BLaER1 (cell line): ENCODE results near the gene HMGB2.
A peak's percentile ranks its signal among the peaks of the same experiment; 100 is the strongest.

Experiments used
- H3K27ac ChIP-seq: shearing (Covaris generic); formaldehyde crosslinking; 2 replicates; pipeline ENCODE4 v1.8.1; 2022
- H3K27me3 ChIP-seq: shearing (Covaris generic); formaldehyde crosslinking; 2 replicates; pipeline ENCODE4 v1.8.1; 2022
- H3K36me3 ChIP-seq: shearing (Covaris generic); formaldehyde crosslinking; 2 replicates; pipeline ENCODE4 v1.8.1; 2022
- H3K4me1 ChIP-seq: shearing (Covaris generic); formaldehyde crosslinking; 2 replicates; pipeline ENCODE4 v1.8.1; 2022
- H3K4me2 ChIP-seq: shearing (Covaris generic); formaldehyde crosslinking; 2 replicates; pipeline ENCODE4 v1.8.1; 2022
- H3K4me3 ChIP-seq: shearing (Covaris generic); formaldehyde crosslinking; 2 replicates; pipeline ENCODE4 v1.8.1; 2022
- H3K9ac ChIP-seq: shearing (Covaris generic); formaldehyde crosslinking; 2 replicates; pipeline ENCODE4 v1.8.1; 2022
- H3K9me3 ChIP-seq: shearing (Covaris generic); formaldehyde crosslinking; 2 replicates; pipeline ENCODE4 v1.8.1; 2022
- H4K20me1 ChIP-seq: shearing (Covaris generic); formaldehyde crosslinking; 2 replicates; pipeline ENCODE4 v1.8.1; 2022
- Cebpa-rat ChIP-seq: shearing (Covaris generic); IDR thresholded peaks from 2 replicates; pipeline ENCODE4 v1.8.1; 2022

HMGB2 gene

DNA sequence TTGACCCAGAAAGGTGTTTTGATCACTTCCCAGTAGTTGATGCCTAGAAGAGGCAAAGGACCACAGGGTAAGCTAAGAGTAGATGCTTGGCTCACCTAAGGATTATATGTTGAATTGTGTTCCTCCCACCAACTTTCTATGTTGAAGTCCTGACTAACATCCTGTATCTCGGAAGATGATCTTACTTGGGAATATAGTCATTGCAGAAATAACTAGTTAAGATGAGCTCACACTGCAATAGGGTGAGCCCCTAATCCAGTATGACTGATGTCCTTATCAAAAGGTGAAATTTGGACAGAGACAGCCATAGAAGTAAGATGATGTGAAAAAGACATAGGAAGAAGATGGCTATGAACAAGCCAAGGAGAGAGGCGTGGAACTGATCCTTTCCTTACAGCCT lies 3.3 kb upstream of the HMGB2 start:
- no peaks in the 10 kb centered on the region for H3K27me3 ChIP-seq
- no peak overlapping the region for H3K4me3 ChIP-seq
- H3K9me3 ChIP-seq = no peaks in the 10 kb centered on the region
- peaks cover 11% of the 10 kb centered on the region for H4K20me1 ChIP-seq
- TF ChIP-seq Cebpa-rat = no peak
- H3K36me3 ChIP-seq = peaks cover 8% of the 10 kb centered on the region; the same call in 1 of the 2 replicates
- H3K9ac ChIP-seq = no peak overlapping the region
- H3K4me1 ChIP-seq = peaks cover 23% of the 10 kb centered on the region
- H3K4me2 ChIP-seq = no peak overlapping the region
- no peak overlapping the region for H3K27ac ChIP-seq

DNA sequence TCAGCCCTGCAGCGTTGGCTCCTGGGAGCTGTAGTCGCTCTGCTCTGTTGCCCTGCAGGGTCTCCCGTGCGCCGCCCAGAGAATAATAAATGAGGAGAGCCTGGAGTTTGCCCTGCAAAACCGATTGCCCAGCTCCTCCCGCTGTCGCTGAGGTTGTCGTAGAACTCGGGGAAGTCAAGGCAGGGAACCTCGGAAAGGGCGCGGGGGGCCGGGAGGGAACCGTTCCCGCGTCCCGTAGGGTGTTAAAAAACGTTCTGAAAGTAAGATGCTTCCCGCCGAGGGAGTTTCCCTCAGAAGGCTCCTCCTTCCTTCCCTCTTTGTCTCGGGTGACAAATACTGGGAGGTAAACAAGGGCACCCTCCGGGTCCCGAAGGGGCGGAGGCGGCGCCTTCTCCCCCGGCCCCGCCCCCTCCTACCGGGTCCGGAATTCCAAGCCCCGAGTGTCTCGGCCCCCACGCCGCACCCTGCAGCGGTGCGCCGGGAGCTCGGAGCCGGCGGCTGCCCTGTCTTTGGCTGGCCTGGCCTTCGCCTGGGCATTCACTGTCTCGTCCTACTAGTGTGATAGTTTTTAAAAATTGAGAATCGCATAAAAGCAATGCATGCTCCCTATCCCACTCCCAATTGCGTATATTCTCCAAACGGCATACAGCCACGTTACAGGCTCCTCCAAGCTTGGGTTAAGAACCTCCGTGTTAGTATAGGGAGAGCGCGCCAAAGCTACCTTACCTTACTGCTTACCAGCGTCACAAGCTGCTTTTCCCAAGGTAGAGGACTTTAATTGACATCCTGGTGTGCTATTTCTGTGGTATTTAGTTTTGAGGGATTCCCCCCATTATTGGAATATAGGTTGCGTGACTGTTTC lies 964 bp upstream of the HMGB2 start:
- no peaks in the 10 kb centered on the region for H3K9me3 ChIP-seq
- H3K4me1 ChIP-seq = peaks cover 45% of the 10 kb centered on the region
- H3K27ac ChIP-seq = peak overlapping the region; percentile 97
- H3K9ac ChIP-seq = peak overlapping the region; percentile 100
- H4K20me1 ChIP-seq = peaks cover 34% of the 10 kb centered on the region
- H3K4me2 ChIP-seq = peak overlapping the region; percentile 84
- no peak for TF ChIP-seq Cebpa-rat
- H3K36me3 ChIP-seq = peaks cover 26% of the 10 kb centered on the region
- H3K4me3 ChIP-seq = peak overlapping the region; percentile 99
- H3K27me3 ChIP-seq = no peaks in the 10 kb centered on the region

DNA sequence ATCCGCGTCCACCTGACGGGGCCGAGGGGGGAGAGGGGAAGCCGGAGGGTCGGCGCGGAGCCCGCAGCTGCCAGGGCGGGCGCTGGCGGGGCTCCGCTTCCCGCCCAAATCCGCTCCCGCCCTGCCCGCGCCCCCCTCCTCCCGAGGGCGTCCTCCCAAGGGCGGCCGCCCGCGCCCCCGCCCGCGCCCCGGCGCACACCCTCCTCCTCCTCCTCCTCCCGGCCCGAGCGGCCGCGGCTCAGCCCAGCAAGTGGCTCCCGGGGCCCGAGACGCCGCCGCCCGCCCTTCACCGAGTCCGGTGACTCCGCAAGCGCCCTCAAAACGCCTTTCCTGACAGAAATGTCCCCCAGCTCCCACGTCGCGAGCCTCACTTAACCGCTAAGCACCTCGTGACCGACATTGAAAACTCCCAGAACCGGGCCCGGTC lies 487 bp downstream of the HMGB2 start:
- H4K20me1 ChIP-seq = peaks cover 35% of the 10 kb centered on the region
- peaks cover 40% of the 10 kb centered on the region for H3K36me3 ChIP-seq
- H3K9me3 ChIP-seq = no peaks in the 10 kb centered on the region
- peak overlapping the region; percentile 79 for H3K4me2 ChIP-seq
- no peaks in the 10 kb centered on the region for H3K27me3 ChIP-seq
- peak overlapping the region; percentile 100 for H3K9ac ChIP-seq
- peak overlapping the region; percentile 99 for H3K27ac ChIP-seq
- peaks cover 48% of the 10 kb centered on the region for H3K4me1 ChIP-seq
- H3K4me3 ChIP-seq = peak overlapping the region; percentile 99
- TF ChIP-seq Cebpa-rat = no peak

DNA sequence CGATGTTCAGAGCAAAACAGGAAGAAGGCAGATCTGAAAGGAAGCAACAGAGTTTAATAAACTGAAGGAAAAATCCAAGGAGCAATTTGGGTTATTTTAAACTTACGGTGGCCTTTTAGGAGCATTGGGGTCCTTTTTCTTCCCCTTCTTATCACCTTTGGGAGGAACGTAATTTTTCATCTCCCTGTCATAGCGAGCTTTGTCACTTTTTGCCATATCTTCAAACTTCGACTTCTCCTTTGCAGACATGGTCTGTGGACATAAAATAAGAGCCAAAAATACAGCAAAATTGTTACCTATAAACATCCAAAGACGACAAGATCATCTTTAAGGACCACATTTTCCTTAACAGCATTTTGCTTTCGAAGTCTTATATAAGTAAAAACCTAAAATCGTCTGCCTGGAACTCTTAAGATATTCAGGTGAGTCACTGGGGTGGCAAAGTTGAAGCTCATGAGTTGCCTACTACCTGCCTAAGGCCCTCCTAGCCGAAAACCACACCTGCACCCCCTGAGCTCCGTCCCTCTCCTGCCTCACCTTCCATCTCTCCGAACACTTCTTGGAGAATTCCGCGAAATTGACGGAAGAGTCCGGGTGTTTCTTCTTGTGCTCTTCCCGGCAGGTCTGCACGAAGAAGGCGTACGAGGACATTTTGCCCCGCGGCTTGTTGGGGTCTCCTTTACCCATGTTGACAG lies 1.0 kb downstream of the HMGB2 start:
- Histone ChIP-seq H4K20me1 (peaks cover 35% of the 10 kb centered on the region), H3K4me3 (peak overlapping the region; percentile 99), H3K36me3 (peaks cover 46% of the 10 kb centered on the region), H3K9me3 (no peaks in the 10 kb centered on the region), H3K27ac (peak overlapping the region; percentile 99), H3K4me2 (peak overlapping the region; percentile 79), H3K9ac (peak overlapping the region; percentile 100), H3K27me3 (no peaks in the 10 kb centered on the region), H3K4me1 (peaks cover 48% of the 10 kb centered on the region)
- TF ChIP-seq Cebpa-rat = no peak

DNA sequence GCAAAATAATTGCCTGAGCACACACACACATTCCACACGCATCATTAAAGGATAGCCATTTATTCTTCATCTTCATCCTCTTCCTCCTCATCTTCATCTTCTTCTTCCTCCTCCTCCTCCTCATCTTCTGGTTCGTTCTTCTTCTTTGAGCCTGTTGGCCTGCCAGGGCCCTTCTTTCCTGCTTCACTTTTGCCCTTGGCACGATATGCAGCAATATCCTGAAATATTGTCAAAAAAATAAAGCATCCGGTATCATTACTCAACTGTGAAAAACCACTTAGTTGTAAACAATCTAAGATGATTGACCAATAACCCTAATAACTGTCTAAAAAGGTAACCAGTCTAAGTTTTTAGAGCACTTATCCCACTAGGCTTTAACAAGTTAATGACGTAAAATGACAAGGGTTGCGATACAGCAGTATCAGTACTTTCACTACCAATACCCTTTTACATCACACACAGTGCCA lies 2.1 kb downstream of the HMGB2 start:
- Histone ChIP-seq H3K36me3 (peaks cover 51% of the 10 kb centered on the region), H3K27ac (0 out of 2 replicates have a peak overlapping the region, but pooled peaks have one; percentile 99), H3K4me2 (peak overlapping the region; percentile 79), H4K20me1 (peaks cover 35% of the 10 kb centered on the region), H3K9me3 (no peaks in the 10 kb centered on the region), H3K4me1 (peaks cover 39% of the 10 kb centered on the region), H3K9ac (peak overlapping the region; percentile 100), H3K27me3 (no peaks in the 10 kb centered on the region), H3K4me3 (peak overlapping the region; percentile 99)
- TF ChIP-seq Cebpa-rat = no peak

DNA sequence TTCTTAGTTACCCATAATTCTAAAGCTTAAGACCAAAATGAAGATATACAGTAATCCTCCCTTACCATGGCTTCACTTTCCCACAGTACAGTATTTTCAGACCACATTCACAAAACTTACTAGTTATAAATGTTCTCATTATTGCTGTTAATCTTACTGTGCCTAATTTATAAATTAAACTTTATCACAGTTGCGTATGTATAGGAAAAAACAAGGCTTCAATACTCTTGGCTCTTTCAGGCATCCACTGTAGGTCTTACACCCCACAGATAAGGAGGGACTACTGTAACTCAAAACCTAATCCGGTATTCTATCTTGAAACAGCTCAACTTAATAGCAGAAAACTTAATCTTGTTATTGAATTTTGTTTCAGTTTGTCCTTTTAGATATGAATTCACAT lies 3.6 kb downstream of the HMGB2 start:
- H3K4me1 ChIP-seq = peaks cover 27% of the 10 kb centered on the region
- 0 out of 2 replicates have a peak overlapping the region, but pooled peaks have one; percentile 13 for H3K27ac ChIP-seq
- peak overlapping the region; percentile 54 for H3K4me2 ChIP-seq
- peaks cover 63% of the 10 kb centered on the region for H3K36me3 ChIP-seq
- H3K27me3 ChIP-seq = no peaks in the 10 kb centered on the region
- peaks cover 35% of the 10 kb centered on the region for H4K20me1 ChIP-seq
- H3K9me3 ChIP-seq = no peaks in the 10 kb centered on the region
- no peak overlapping the region for H3K9ac ChIP-seq
- no peak for TF ChIP-seq Cebpa-rat
- H3K4me3 ChIP-seq = no peak overlapping the region

DNA sequence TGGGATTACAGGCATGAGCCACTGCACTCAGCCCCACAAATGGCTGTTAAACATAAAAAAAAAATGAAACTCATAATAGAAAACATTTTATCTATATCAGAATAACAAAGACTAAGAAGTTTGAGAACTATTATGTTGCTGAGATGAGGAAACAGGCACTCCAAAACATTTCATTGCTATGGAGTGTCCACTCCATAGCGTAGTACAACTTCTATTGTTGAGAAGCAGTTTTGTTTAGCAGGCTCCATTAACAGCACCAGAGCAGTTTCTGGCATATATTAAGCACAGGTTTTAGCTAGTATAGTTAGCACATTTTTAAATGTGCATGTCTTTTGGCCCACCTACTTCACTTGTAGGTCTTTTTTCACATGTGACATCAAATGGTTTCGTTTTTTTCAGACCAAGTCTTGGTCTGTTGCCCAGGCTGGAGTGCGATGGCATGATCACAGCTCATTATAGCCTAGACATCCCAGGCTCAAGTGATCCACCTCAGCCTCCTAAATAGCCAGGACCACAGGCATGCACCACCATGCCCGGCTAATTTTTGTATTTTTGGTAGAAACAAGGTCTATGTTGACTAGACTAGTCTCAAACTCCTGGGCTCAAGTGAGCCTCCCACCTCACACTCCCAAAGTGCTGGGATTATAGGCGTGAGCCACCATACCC lies 5.8 kb downstream of the HMGB2 start:
- no peak for TF ChIP-seq Cebpa-rat
- H3K27ac ChIP-seq = no peak overlapping the region
- no peak overlapping the region for H3K4me3 ChIP-seq
- H3K9ac ChIP-seq = no peak overlapping the region
- no peaks in the 10 kb centered on the region for H3K27me3 ChIP-seq
- H3K9me3 ChIP-seq = no peaks in the 10 kb centered on the region
- H3K4me1 ChIP-seq = peaks cover 25% of the 10 kb centered on the region
- H4K20me1 ChIP-seq = peaks cover 33% of the 10 kb centered on the region
- peaks cover 69% of the 10 kb centered on the region for H3K36me3 ChIP-seq
- no peak overlapping the region for H3K4me2 ChIP-seq

DNA sequence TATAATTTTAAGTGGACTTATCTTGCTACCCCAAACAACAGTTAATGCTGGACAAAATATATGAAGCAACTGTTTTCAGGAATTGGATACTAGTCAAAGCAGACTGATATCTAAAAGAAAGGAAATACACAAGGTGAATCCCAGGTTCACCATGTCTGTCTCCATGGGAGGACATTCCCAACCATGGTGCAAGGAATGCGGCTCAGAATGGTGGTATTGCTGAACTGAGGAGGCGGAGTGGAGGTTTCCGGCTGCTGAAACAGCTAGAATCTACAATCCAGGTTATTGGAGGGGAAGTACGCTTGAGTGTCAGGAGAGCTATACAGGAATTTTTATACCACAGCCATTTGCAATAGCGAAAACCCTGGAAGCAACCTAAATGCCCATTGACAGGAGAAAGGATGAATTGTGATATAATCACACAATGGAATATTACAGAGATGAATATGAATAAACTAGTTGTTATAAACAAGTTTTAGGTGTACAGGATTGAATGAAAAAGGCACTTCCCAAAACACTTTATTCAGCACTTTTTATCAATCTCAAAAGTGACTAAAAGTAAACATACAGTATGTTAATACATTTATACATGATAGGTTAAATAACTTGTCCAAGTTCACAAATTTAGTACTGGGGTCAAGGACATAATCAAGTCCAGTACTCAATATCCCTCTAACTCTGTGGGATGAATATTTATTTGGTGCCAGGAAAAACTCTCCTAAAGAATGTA lies 9.0 kb downstream of the HMGB2 start:
- Histone ChIP-seq H3K9ac (no peak overlapping the region), H3K9me3 (no peaks in the 10 kb centered on the region), H4K20me1 (peaks cover 1% of the 10 kb centered on the region; the same call in 1 of the 2 replicates), H3K4me2 (no peak overlapping the region), H3K4me3 (no peak overlapping the region), H3K27ac (no peak overlapping the region), H3K27me3 (no peaks in the 10 kb centered on the region), H3K36me3 (peaks cover 67% of the 10 kb centered on the region), H3K4me1 (peaks cover 4% of the 10 kb centered on the region)
- TF ChIP-seq Cebpa-rat = no peak

DNA sequence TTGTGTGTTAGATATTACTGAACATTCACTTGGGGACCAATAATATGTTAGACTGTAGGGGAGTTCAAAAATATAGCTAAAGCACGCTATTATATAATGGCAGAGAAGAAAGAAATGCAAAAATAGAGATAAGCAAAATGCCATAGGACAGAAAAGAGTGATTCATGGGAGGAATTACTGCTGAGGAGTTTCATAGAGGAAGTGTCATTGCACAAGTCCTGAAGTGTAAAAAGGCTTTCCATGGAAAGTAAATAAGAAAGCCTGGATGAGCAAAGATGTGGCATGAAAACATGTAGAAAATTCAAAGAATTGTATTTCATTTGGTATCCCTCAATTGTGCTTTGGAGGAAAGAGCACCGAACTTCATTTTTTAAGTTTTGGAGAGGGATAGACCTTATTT lies 14.5 kb downstream of the HMGB2 start:
- H3K27ac ChIP-seq = no peak overlapping the region
- H3K4me1 ChIP-seq = peaks cover 11% of the 10 kb centered on the region; the same call in 1 of the 2 replicates
- no peak overlapping the region for H3K4me3 ChIP-seq
- H3K36me3 ChIP-seq = peaks cover 60% of the 10 kb centered on the region
- no peak overlapping the region for H3K4me2 ChIP-seq
- no peaks in the 10 kb centered on the region for H3K27me3 ChIP-seq
- H3K9me3 ChIP-seq = no peaks in the 10 kb centered on the region
- H3K9ac ChIP-seq = no peak overlapping the region
- no peak for TF ChIP-seq Cebpa-rat
- H4K20me1 ChIP-seq = peaks cover 25% of the 10 kb centered on the region
